HG03520 (cell line): Measurements from ENCODE around the gene FAM3A.
A peak's percentile ranks its signal among the peaks of the same experiment; 100 is the strongest.

Experiments
- ATAC-seq: cut with Tn5 transposase; IDR thresholded peaks from one replicate; pipeline ENCODE4 v1.9.1; 2021; ENCODE audit warnings: mild to moderate bottlenecking, moderate library complexity; ENCODE audit not compliant: unreplicated experiment

The FAM3A gene

DNA sequence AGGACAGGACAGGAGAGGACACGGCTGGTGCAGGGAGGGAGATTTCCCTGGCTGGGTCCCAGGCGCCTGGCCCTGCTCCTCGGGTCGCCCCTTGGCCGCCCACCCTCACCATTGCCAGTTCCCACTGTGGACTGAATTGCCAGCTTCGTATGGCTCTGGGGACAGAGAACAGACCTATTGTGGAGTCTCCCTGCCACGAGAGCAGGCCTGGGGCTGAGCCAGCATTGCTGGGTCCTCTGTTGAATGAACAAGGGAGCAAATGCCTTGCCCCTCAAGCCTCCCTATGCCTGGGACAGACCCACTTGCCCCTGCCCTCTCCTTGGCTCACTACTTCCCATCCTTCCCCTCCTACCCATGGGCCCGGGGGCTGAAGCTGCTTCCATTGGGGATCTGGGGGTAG lies 53.6 kb downstream of the FAM3A start:
- no peak for ATAC-seq

DNA sequence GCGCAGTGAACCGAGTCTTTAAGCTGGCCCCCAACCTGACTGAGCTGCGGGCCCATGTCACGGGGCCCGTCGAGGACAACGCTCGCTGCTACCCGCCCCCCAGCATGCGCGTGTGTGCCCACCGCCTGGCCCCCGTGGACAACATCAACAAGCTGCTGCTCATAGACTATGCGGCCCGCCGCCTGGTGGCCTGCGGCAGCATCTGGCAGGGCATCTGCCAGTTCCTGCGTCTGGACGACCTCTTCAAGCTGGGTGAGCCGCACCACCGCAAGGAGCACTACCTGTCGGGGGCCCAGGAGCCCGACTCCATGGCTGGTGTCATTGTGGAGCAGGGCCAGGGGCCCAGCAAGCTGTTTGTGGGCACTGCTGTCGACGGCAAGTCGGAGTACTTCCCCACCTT lies 55.7 kb downstream of the FAM3A start:
- ATAC-seq: no peak

DNA sequence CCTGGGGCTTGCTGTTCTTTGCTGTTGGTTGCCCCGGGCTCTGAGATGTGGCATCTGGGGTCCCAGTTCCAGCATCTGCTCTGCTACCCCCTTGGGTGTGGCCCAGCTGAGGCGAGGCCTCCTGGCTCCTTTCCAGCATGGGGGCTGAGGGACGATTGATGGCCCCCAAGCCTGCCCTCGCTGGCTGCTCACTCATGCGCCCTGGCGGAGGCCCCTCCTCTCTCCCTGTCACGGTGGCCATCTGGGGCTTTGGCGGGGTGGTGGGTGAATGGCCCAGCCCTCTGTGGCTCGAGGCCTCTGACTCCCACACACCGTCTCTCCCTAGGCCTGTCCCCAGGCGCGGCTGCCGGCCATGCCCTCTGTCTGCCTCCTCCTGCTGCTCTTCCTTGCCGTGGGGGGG lies 56.2 kb downstream of the FAM3A start:
- ATAC-seq: no peak

DNA sequence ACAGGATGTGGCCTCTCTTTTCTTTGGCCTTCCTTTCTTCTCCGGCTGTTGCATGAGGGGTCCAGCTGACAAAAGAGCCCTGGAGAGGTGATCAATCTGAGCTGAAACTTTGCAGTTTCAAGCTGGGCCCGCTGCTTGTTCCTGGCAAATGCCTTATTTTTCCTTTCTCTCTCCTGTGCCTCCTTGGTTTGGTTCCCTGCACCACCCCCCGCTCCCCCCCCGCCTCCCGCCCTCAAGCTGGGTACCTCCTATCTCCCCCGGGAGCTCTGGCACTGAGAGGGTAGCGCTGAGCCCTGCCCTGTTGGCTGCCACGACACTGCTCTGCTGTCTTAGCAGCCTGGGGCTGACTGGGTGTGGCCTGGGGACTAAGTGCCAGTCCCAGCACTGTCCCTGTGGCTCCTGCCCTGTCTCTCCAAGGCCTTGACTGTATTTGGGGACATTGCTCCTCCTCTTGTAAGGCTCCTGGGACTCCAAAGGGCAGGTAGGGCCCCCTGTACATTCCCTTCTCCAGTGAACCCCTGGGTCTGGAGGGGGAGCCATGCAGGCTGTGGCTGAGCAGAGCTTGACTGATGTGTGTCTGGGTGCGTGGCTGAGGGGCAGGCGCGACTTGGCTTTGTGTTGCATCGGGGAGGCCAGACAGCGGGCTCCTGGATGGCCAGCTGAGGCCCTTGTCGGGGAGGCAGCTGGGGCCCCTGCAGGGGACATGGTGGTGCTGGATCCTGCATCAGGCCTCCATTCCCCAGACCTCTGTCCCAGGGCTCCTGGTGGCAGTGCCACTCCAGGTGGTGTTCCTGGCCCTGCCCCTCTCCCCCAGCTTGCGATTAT lies 56.9 kb downstream of the FAM3A start:
- ATAC-seq: no peak

DNA sequence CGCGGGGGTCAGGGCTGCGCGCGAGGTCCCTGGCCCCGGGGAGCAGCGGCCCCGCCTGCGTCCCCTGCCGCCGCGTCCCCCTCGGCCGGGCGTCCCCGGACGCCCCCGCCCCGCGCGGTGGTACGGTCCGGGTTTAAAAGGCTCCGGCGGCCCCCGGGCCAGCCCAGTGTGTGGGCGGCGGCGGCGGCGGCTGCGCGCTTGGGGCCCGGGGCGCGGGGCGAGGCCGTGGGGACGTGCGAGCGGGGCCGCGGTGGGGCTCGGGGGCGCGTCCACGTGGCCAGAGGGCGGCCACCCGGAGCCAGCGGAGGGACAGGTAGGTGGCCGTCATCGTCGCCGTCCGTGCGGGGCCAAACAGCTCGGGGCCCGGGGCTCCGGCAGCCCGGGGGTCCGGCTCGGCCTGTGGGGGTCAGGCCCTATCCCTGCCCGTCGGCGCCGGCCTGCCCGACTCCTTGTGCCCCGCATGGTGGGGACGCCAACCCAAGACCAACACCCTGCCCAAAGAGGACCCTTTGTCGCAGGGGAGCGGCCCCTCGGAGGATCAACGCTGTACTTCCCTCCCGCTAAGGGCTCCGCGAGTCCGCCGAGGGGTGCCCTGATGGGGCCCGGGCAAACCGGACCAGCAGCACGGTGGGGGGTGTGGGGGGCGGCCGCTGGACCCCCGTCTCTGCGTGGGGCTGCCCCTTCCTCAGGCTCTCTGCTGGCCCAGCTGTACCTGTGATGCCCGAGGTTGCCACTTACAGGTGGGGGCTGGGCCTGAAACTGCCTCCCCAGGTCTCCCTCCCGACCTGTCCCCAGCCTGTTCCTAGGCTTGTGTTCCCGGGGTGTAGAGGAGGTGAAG lies 57.7 kb downstream of the FAM3A start, which contains the start of gene PLXNA3:
Gene PLXNA3, plus strand, starts transcription at position 166 of the 838 bp plus-strand sequence. CDS start 1,903 bp downstream, outside the sequence.
- ATAC-seq: peak; percentile 37

DNA sequence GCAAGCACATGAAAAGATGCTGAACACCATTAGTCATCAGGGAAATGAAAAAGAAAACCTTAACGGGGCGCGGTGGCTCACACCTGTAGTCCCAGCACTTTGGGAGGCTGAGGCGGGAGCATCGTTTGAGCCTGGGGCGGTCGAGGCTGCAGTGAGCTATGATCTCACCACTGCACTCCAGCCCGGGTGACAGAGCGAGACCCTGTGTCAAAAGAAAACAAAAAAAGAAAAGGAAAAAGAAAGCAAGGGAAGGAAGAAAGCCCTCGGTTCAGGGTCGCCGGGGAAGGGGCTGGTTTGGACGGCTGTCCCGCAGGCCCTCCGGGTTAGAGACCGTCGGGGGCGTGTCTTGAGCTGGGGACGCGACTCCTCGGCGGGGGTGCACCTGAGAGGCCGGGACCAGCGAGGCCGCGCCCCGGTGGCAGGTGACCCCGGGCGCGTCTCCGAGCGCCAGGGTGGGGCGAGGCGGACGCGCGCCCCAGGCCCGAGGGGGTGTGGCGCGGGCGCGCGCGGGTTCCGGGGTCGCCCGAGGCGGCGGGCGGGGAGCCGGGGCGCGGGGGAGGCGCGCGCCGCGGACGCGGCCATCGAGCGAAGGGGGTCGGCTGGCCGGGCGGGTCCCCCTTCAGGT lies 58.4 kb downstream of the FAM3A start:
- peak; percentile 57 for ATAC-seq
